Ecto neural progenitor cell (in vitro differentiated cells): Measurements from ENCODE around the gene CYRIA.
A peak's percentile ranks its signal among the peaks of the same experiment; 100 is the strongest.

Experiments
- DNase-seq: peaks from one replicate; pipeline ENCODE4 v3.0.0-alpha.2; 2018; ENCODE audit warnings: low spot score

Gene CYRIA

DNA sequence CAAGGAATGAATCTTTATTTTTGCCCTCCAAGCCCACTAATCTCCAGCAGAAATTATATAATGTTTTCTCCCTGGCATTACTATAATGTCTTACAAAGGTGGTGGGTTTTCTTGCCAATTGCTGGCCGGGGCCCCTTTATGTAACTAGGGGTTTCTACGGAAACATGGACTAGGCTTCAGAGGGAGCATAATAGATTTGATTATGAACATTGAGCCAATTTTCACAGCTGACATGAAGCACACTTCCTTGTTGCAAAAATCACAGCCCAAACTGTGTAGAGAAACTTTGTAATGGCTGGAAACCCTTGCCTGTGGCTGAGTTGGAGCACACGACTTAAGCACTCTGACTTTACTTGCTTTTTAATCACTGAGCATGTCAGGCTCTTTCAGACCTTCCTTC lies 3.8 kb upstream of the CYRIA start:
- DNase-seq = no peak

DNA sequence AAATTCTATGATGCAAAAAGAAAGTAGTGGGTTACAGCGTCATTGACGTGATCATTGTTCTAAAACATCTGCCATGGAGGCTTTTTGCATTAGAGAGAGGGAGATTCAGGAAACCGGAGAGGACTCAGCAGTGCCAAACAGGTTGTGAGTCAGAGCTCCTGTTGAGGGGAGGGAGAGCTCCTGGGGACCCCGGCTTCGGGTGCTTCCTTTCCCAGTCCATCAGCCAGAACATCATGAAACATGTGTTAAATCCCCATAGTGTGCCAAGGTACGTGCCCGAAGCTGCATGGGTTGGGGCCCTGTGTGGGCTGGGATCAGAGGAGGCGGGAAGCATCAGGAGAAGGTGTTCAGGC lies 791 bp upstream of the CYRIA start:
- no peak for DNase-seq

DNA sequence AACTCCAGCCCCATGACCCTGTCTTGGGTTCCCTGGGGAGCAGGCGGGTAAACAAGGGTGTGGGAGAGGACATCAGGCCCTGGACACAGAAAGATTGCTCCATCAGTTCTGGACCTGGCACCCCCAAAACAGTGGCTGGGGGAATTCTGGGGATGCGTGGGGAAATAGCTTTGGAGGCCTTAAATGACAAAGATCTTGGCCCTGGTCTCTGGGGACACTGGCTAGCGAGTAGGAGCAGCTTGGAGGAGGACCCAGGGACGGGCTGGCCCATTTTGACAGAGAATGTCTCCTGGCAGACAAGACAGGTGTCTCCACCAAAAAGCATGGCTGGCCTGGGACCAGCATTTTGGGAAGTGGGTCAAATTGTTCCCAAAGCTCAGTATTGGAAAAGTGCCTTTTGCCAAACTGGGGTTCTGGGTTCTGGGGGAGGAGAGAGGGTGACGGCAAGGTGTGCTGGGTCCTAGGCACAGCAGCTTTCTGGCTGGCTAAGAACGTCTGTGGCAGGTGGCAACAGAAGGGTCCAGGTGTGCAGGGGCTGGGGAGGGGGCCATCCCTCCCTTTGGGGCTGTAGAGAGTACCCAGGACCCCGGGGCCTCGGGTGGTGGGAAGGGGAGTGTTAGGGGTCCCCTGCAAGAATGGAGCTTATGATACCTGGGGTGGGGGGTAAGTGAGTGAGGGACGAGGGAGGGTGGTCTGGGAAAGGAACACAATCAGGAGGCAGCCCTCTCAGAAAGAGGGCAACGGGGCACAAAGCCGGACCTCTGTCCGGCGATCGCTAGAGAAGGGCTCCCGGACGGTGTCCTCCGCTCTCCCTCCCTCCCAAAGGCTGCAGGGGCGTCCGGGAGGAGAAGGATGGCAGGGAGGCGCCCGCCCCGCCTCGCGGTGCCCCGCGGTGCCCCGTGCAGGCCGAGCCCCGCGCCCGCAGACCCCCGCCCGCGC lies 556 bp downstream of the CYRIA start:
- DNase-seq = no peak

DNA sequence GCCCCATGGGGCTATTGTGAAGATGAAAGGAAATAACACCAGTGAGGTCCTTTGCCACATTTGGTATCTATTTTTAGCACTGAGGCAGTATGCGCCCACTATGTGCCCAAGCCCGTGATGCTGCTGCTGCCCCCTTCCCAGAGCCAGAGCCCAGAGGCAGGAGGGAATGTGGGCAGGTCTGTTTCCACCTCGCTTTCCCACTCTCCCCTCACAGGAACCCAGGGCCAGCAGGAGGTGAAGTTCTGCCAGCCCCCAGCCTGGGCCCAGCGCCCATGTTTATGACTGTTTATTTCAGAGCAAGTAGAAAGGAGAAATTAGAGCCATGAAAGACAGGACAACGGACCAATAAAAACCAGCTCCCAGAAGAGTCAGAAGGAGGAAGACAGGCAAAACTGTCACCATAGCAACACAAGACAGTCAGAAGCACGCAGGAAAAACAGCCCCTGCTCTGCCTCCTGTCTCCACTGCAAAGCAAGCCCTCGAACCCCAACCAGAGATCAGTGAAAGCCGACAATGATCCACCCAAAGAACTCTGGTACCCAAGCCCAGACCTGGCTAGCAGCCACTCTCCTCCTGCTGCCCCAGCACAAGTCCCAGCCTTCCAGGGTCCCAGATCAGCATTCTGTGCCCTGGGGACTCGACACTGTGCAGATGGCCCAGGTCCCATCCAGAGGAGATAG lies 1.4 kb downstream of the CYRIA start:
- peak; percentile 61 for DNase-seq

DNA sequence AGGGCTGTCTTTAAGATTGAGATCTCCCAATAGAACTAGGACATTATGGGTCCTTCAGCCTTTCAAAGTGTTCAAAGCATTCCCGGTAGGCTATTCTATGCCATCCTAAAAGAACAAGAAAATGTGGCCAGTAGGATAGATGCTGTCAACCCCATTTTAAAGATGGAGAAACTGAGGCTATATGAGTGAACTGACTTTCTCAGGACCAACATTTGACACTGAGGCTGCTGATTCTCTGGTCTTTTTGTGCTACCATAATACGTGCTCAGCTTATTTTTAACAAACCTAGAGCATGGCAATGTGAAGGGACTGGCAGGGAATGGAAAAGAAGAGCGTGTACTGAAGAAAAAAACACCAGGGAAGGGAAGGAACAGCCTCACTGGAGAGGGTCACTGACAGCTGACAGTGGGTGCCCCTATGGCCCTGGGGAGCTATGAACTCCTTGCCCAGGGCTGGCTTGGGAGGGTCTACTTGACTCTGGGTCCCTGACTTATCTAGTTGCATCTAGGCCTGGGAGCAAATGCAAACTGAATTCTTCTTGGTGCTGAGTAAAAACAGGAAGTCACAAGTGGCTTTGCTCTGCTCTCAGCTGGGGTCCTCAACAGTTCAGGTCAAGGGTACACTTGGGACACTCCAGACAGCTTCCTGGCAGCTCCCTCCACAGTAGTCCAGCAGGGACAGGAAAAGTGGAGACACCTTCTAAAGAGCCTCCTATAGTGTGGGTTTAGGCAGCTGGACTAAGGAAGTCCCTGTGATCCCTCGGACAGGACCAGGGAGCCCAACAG lies 2.3 kb downstream of the CYRIA start:
- no peak for DNase-seq

DNA sequence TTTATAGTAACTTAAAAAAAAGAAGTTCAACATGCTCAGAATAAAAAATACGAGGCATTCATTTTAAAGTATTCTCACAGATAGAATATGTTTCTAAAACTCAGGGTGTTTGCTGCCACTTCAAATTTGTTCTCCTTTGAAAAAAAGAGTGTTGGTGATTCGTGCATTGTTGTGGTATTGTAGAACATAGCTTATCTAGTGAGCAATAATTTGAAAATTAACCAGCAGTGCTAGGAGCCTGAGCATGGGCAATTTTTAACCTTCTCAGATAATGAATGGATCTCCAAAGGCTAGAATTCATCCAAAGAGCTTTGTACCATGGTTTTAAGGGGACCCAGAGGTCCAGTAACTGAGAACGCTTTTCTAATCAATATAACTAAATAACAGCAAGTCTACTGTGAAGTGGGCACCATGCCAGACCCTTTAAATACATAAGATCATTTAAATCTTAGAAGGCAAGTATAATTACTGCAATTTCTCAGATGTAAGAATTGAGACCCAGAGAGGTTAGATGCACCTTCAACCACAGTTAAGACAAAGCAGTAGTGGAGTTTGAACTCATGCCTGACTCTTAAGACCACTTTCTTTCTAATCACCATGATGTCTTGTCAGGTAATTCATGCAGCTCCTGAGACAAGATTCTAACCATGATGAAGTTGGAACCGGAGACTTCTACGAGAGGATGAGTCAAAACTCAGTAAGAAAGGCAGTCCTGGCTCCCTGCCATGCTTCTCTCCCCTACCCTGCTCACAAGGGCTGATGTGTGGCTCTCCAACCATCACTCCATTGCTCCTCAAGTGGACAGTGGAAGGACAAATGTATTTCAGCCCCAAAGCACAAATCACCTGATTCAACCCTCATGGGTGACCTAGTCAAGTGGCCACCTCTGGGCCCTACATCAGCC lies 3.4 kb downstream of the CYRIA start:
- DNase-seq = no peak

DNA sequence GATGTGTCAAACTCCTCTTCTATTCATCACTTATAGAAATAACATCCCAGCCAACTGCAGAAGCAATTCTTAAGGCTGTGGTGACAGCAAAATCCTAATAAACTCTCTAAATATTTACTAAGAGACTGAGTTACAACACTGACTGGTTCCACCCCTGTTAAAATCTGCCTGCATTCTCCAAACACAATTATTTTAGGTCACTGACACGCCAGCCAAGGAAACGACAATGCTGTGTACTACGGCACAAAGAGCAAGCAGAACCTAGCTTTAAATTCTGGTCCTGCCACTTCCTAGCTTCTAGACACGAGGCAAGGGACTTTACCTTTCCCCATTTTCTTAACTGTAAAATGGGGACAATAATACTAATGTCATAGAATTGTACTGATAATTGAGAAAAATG lies 4.1 kb downstream of the CYRIA start:
- no peak for DNase-seq

DNA sequence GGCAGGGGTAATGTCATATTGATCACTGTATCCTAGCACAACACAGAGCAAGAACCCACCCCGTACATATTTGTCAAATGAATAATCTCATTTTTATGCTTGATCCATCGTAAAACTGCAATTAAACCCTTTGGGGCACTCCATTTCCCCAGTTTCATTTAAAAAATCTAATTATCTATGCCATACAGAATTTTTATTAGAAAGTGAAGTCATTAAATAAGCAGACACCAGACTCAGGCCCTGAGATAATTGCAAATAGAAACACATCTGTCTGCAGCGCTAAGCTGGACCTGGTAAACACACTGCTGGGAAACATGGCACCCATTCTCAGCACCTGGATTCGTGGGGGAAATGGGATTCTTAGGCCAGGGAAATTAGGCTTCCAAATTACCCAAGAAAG lies 5.1 kb downstream of the CYRIA start:
- no peak for DNase-seq

DNA sequence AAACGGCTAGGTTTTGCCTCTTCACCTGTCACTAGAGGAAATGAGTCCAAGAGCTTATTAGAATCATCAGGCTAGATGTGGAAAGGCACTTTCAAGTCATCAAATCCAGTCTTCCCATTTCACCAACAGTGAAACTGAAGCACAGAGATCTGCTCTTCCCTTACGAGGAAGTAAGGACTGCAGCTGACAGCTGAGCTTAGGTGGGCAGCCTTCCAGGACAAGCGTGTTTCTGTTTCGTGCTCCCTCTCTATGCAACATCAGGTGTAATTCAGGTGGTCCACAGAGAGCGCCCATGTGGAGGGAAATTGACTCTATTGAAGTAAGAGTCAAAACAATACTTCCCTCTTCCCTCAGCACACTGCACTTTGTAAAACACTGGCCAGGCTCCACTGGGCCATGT lies 5.5 kb downstream of the CYRIA start:
- DNase-seq = no peak

DNA sequence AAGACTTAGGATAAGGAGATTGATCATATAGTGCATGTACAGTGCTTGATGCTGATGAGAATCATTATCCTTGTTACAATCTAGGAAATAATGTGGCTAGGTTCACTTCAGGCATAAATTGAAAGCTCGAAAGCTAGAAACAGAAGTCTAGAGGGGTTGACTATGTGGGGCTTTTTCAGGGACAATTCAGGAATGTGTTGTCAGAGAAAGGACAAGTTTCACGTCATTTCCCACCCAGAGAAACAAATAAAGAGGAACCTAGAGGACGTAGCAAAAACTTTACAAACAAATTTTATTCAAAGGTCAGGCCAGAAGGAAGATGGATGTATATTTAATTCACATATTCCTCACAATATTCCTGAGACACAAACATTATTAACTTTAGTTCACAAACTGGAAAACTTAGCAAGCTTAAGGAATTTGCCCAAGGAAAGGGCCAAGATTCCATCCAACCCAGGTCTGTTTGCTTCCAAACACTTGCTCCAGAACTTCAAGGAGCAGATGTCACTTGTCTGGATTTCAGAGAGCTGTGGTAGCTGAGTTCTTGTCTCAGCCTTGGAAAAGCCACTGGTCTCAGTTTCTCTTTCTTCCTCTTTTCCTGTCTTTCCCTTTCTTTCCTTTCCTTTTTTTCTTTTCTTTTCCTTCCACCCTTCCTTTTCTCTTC lies 7.4 kb downstream of the CYRIA start:
- no peak for DNase-seq

DNA sequence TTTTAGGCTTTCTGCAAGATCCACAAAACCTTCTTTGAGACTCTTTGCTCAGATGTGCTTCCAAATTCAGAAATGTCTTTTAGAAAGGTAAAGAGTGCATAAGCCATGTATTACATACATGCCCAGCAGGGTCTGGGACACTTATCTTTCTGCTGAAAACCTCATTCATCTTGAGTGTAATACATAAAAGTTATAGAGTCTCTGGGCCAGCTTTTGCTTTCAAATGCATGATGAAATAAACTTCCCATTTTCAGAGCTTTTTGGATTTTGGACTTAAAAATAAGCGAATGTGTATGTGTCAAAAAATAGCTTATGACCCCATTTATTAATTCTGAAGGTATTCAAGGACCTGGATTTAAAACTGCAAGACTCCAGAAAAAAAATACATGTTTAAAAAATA lies 8.0 kb downstream of the CYRIA start:
- DNase-seq = no peak

DNA sequence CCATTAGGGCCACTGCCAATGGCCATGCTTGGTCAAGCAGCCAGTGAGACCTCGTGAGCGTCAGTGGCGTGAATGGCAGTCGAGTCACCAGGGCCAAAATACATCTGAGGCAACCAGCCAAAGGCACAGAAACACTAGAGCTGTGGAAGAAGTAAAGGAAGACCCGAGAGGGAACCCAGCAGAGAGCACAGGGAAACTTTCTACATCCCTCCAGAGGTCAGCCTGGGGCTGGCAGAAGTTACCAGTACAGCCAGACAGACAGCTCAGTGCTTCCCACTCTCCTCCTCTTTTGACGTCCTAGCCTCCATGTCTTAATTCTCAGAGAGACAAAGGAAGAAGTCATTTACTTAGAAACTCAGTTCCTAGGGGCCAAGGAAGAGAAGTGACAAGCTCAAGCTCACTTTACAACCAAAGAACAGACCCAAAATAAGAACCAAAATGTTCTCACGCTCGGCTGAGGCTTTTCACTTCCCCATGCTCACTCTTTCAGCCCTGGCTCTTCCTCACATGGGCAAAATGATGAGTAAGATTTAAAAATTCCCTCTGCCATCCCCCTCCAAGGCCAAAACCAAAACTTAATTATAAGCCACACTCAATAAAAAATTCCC lies 8.7 kb downstream of the CYRIA start:
- DNase-seq = peak; percentile 34

DNA sequence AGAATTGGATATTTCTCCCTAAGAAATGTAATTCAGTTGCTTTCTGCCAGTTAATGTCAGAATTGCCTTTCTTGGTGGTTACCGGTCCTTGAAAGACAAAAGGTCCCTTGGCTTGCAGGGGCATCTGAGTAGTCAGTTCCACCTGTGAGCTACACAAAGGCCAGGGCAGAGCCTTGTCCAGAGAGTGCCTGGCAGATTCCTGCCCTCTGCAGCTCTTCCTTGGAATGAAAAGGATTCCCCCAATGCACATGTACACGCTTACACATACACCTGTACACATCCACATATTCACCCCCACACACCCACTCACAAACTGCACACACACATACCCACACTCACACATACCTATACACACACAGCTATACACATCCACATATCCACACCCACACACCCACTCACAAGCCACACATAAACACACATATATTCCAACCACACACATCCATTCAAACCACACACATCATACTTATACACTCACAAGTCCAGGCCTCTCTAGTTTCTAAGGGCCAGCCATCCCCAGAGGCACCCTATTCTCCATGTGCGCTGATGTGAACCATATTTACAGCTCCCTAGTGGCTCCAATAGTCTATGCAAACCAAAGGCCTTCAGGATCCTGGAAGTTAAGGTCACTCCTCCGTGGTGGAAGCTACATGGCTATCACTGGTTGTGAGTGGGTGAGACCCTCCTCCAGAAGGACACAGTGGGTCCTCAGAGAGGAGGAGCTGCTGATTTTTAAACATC lies 9.6 kb downstream of the CYRIA start:
- DNase-seq = peak; percentile 35

DNA sequence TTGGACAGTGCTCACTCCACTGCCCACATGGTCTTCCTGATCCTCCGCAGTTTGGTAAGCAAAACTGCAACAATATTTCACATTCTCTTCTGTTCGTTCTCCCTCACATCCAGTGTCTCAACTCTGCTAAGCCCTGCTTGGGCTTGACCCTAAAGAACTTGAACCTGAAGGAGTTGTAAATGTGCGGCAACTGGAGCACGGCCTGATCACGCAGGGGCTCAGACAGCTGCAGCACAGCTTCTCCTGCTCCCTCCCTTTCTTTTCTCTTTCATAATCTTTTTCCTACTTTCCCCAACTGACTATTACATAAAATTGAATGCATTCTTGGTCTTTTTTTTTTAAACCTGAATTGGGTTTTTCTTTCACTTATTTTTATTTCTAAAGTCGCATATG lies 10.2 kb downstream of the CYRIA start:
- peak; percentile 26 for DNase-seq

DNA sequence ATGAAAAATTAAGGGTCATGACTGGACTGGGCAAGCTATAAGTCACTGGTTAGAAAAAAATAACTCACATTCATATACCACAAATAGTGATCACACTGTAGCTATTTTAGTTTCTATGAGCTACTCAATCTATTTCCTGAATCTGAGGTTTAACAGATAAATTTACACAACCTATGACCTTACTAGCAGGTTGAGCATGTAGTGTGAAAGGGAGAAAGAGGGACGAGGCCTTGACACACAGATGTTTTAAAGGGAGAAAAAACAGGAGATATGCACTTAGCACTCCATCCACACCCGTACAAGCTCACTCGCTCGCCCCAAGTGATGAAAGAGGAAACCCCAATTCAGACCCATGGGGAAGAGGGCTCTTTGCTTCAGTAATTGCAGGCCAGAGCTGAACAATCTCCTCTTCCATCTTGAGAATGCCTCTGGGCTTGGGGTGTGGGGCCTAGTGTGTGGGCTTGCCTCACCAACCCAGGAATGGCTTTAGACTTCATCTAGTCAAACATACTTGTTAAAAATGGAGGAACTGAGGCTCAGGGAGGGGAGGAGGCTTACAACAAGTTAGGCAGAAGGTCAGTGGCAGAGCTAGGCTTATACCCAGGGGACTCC lies 10.7 kb downstream of the CYRIA start:
- DNase-seq = peak; percentile 12

DNA sequence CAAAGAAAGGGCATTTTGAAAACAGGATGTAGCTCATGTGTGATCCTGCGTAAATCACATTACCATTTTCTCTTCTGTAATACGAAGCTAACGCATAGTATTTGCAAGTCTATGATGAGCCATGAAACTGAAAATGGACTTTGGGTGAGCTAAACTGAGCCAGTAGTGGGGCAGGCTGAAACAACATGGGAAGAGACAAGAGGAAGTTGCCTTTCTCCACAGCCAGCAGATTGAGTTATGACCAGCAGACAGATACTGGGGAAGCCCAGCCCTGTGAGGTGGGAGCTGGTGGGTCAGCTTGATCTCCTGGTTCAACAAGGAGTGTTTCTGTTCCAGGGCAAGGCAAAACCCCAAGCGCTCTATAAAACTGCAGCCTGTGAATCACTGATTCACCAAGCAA lies 11.8 kb downstream of the CYRIA start:
- DNase-seq = peak; percentile 21

DNA sequence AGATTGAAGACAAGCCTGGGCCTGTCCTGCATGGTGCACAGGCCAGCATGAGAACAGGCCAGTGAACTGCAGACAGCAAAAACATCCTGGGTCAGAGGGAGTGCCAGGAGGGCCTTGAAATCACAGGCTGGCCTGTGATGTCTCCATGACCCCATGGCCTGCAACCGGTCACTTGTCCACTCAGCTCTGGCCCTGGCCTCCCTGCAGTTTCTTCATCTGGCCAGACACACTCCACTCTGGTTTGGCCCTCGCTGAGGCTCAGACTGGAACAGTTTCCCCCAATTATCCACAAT lies 12.6 kb downstream of the CYRIA start:
- peak; percentile 39 for DNase-seq

DNA sequence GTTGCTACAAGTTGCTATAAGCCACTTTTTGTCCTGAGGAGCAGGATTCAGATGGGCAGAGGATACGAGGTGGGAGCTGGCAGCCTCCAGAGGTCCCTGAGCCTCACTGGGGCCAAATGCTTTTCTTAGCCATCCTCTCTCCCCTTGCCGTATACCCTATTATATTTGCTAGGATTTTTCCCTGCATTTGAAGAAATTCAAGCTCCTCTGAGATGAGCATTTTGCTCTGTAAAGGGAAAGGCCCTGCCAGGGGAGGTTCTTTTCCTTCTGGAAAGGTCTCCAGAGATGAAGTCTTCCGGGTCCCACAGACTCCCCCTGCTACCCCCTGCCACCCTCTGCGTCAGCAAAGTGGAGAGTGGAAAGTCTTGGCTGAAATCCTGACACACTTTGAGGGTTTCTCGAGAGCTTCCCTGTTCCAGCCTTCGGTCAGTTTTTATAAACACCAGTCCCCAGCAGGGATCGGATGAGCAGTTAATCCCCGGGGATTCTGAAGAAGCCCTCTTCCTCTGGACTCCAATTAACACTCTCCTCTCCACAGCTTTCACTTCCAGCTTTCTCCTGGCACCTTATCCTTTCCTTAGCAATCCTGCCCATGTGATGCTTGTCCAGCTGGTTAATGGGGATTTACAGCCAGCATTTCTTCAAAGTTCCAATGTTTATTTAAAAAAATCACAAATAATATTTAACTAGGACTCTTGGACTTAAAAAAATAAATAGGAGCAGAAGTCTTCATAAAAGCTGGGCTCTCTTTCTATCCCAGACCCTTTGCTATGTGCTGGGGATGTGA lies 13.1 kb downstream of the CYRIA start:
- DNase-seq = no peak
